Suprapubic skin (tissue), 4 donors: Measurements from ENCODE around the gene THSD7A. TPM values are rescaled to one million over a fixed set of nuclear protein-coding genes. Genes with fewer than 3 reads are reported as not detected.

Source experiments
- DNase-seq, 2 donors: peaks; one replicate each; pipeline ENCODE4 v3.0.0-alpha.2; 2019; ENCODE audit warnings: low spot score in 2 of 2
- H3K27ac ChIP-seq: fragments of 200-600 bp; sonication (generic); one replicate; pipeline ENCODE4 v1.5.1; 2019
- H3K27me3 ChIP-seq: fragments of 200-600 bp; sonication (generic); one replicate; pipeline ENCODE4 v1.5.1; 2019
- H3K36me3 ChIP-seq: fragments of 200-600 bp; sonication (generic); one replicate; pipeline ENCODE4 v1.5.1; 2019
- H3K4me1 ChIP-seq: fragments of 200-600 bp; sonication (generic); one replicate; pipeline ENCODE4 v1.5.1; 2019
- H3K4me3 ChIP-seq: fragments of 200-600 bp; sonication (generic); one replicate; pipeline ENCODE4 v1.5.1; 2019; ENCODE audit warnings: mild to moderate bottlenecking
- H3K9me3 ChIP-seq: fragments of 200-600 bp; sonication (generic); one replicate; pipeline ENCODE4 v1.5.1; 2019
- EP300 ChIP-seq: sonication (generic); formaldehyde crosslinking; IDR thresholded peaks from one replicate; pipeline ENCODE4 v1.6.1; 2017; ENCODE audit warnings: antibody characterized with exemption
- POLR2A ChIP-seq, 2 donors: fragments of 450-650 bp; IDR thresholded peaks; one replicate each; pipeline ENCODE4 v1.6.1; 2017; ENCODE audit warnings: antibody characterized with exemption in 2 of 2, mild to moderate bottlenecking in 2 of 2, moderate library complexity in 2 of 2
- POLR2AphosphoS5 ChIP-seq, 3 donors: sonication (generic); formaldehyde crosslinking; IDR thresholded peaks; one replicate each; pipeline ENCODE4 v1.6.1; 2017; ENCODE audit warnings: antibody characterized with exemption in 3 of 3
- WGBS: methylation state at CpG from one replicate; pipeline ENCODE4 v1.1.5; 2018; 5-methylcytosine and 5-hydroxymethylcytosine counted together
- total RNA-seq, 4 donors: library from RNA; depleted of rRNA; stranded (reverse); fragments of >200 nt; gene quantifications; one replicate each; pipeline ENCODE4 v1.1.0, GENCODE V29; 2016
- TF ChIP-seq, protein P1 (sequence below), 2 donors: fragments of 200-600 bp in 1 of 2; fragments of 450-650 bp in 1 of 2; sonication (generic) in 1 of 2; IDR thresholded peaks; one replicate each; pipeline ENCODE4 v1.5.1; 2016 to 2019; ENCODE audit warnings: antibody characterized with exemption in 2 of 2, mild to moderate bottlenecking in 1 of 2, moderate library complexity in 1 of 2

Gene THSD7A
- total RNA-seq, 4 donors from 2014 or later = 0.42 to 5.4 (median 1.2) TPM

DNA sequence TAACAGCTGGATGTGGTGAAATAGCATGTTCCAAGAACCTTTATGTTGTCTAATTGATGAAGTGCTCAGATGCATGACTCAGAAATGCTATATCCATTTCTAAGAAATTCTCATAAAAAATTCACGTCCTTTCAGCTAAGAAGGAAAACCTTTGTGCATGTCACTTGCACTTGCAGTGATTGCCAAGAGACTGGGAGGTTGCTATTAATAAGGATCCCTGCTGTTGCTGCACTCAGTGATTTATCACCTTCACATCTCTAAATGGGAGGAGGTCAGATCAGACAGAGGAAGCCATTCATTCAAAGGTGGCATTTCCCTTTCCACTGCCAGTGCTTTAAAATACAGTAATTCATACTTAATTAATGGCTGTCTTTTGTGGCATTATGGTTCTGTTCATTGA lies 89.5 kb downstream of the THSD7A start:
- 14% methylated on average over 1 of the region's 1 CpG for WGBS
- H3K36me3 ChIP-seq = no peaks in the 10 kb centered on the region

GRCh38 chr7:11737723-11738122 lies 94.3 kb downstream of the THSD7A start:
- no peaks in the 10 kb centered on the region for H3K27me3 ChIP-seq
- no peak for DNase-seq
- H3K4me3 ChIP-seq = no peak overlapping the region
- H3K27ac ChIP-seq = no peak overlapping the region
- H3K4me1 ChIP-seq = no peaks in the 10 kb centered on the region
- no peaks in the 10 kb centered on the region for H3K36me3 ChIP-seq
- no peaks in the 10 kb centered on the region for H3K9me3 ChIP-seq
- TF ChIP-seq POLR2AphosphoS5 (IDR thresholded peaks at IDR 0.05) (no peak), EP300 (no peak), POLR2A (IDR thresholded peaks at IDR 0.05) (no peak)
- TF ChIP-seq, protein P1, sequence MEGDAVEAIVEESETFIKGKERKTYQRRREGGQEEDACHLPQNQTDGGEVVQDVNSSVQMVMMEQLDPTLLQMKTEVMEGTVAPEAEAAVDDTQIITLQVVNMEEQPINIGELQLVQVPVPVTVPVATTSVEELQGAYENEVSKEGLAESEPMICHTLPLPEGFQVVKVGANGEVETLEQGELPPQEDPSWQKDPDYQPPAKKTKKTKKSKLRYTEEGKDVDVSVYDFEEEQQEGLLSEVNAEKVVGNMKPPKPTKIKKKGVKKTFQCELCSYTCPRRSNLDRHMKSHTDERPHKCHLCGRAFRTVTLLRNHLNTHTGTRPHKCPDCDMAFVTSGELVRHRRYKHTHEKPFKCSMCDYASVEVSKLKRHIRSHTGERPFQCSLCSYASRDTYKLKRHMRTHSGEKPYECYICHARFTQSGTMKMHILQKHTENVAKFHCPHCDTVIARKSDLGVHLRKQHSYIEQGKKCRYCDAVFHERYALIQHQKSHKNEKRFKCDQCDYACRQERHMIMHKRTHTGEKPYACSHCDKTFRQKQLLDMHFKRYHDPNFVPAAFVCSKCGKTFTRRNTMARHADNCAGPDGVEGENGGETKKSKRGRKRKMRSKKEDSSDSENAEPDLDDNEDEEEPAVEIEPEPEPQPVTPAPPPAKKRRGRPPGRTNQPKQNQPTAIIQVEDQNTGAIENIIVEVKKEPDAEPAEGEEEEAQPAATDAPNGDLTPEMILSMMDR (IDR thresholded peaks at IDR 0.05) = no peak

More for the DNA sequence above, 89.5 kb downstream of the THSD7A start:
- no peak overlapping the region for H3K4me3 ChIP-seq
- no peak for DNase-seq
- no peaks in the 10 kb centered on the region for H3K9me3 ChIP-seq
- H3K27me3 ChIP-seq = no peaks in the 10 kb centered on the region
- H3K27ac ChIP-seq = no peak overlapping the region
- H3K4me1 ChIP-seq = no peaks in the 10 kb centered on the region
- TF ChIP-seq EP300 (no peak), POLR2AphosphoS5 (IDR thresholded peaks at IDR 0.05) (no peak), POLR2A (IDR thresholded peaks at IDR 0.05) (no peak)
- TF ChIP-seq, protein P1 (IDR thresholded peaks at IDR 0.05) = no peak

GRCh38 chr7:11732207-11732606 lies 99.8 kb downstream of the THSD7A start:
- no peaks in the 10 kb centered on the region for H3K9me3 ChIP-seq
- TF ChIP-seq EP300 (no peak), POLR2AphosphoS5 (IDR thresholded peaks at IDR 0.05) (no peak), POLR2A (IDR thresholded peaks at IDR 0.05) (no peak)
- TF ChIP-seq, protein P1 (IDR thresholded peaks at IDR 0.05) = no peak
- H3K27me3 ChIP-seq = no peaks in the 10 kb centered on the region
- DNase-seq = no peak
- no peaks in the 10 kb centered on the region for H3K36me3 ChIP-seq
- WGBS = 83% methylated on average over 4 of the region's 4 CpGs
- H3K4me3 ChIP-seq = no peak overlapping the region
- no peak overlapping the region for H3K27ac ChIP-seq
- H3K4me1 ChIP-seq = no peaks in the 10 kb centered on the region

DNA sequence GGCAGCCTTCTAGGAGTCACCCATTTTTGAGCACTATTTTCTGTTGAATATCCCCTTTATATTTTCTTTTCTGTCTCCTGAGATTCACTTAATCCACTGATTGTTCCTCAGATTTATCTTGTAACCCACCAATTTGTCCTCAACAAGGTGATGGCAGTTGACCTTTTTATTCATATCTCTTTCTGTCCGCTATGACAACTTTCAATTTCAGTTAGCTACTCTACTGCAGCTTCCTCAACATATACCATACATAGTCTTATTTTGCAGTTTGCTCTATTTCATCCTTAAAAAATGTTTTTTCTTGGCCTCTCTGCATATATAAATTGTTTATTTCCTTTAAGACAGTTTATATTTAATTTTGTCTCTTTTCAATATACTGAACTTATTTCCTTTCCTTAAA lies 101.3 kb downstream of the THSD7A start:
- Histone ChIP-seq H3K4me1 (no peaks in the 10 kb centered on the region), H3K27me3 (no peaks in the 10 kb centered on the region), H3K36me3 (no peaks in the 10 kb centered on the region), H3K4me3 (no peak overlapping the region), H3K9me3 (no peaks in the 10 kb centered on the region), H3K27ac (no peak overlapping the region)
- DNase-seq = no peak
- WGBS = 94% methylated on average over 1 of the region's 1 CpG
- TF ChIP-seq POLR2AphosphoS5 (IDR thresholded peaks at IDR 0.05) (no peak), EP300 (no peak), POLR2A (IDR thresholded peaks at IDR 0.05) (no peak)
- TF ChIP-seq, protein P1 (IDR thresholded peaks at IDR 0.05) = no peak

DNA sequence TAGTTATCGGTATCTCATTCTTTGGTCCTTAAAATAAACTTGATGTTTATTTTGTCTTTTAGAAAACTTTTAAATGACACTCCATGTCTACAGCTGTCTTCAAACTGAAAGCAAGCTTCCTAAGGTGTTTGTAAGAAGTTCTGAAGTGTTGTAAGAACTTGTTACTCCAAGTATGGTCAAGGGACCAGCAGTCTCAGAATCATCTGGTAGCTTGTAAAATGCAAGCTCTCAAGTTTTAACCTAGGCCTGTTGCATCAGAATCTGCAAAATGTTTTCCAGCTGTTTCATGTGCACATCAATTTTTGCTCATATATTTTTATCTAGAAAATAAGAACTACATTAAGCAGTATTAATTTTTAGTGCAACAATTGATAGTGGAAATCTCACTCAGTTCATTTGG lies 104.1 kb downstream of the THSD7A start:
- no peak overlapping the region for H3K27ac ChIP-seq
- 93% methylated on average over 1 of the region's 1 CpG for WGBS
- TF ChIP-seq EP300 (no peak), POLR2A (IDR thresholded peaks at IDR 0.05) (no peak), POLR2AphosphoS5 (IDR thresholded peaks at IDR 0.05) (no peak)
- TF ChIP-seq, protein P1 (IDR thresholded peaks at IDR 0.05) = no peak
- H3K4me1 ChIP-seq = no peaks in the 10 kb centered on the region
- no peak overlapping the region for H3K4me3 ChIP-seq
- DNase-seq = no peak
- no peaks in the 10 kb centered on the region for H3K27me3 ChIP-seq
- no peaks in the 10 kb centered on the region for H3K9me3 ChIP-seq
- no peaks in the 10 kb centered on the region for H3K36me3 ChIP-seq
